ENCODE results near the gene RNF166.

- TF ChIP-seq CTCF (IDR thresholded peaks at IDR 0.05; ENCODE audit: low read depth, low read length, poor library complexity, severe bottlenecking) (no peak), EZH2phosphoT487 (IDR thresholded peaks at IDR 0.05; ENCODE audit: borderline replicate concordance, low read length) (no peak)
Measured at GRCh38 chr16:88727871-88728270, 21.7 kb upstream of the RNF166 start.

All from DOHH2 (cell line).